Endothelial cell (in vitro differentiated cells): Measurements from ENCODE around the gene PNMA6E. TPM values are rescaled to one million over a fixed set of nuclear protein-coding genes. Genes with fewer than 3 reads are reported as not detected.

Source experiments
- DNase-seq: peaks from one replicate; pipeline ENCODE4 v3.0.0; 2021; ENCODE audit warnings: low spot score
- H3K27ac Mint-ChIP-seq: one replicate; pipeline ENCODE4 v1.8.0; 2021; ENCODE audit warnings: mixed read lengths, inconsistent platforms; ENCODE audit not compliant: unreplicated experiment
- H3K27me3 Mint-ChIP-seq: one replicate; pipeline ENCODE4 v1.8.0; 2021; ENCODE audit warnings: mild to moderate bottlenecking, moderate library complexity, mixed read lengths, inconsistent platforms; ENCODE audit not compliant: unreplicated experiment
- H3K36me3 Mint-ChIP-seq: one replicate; pipeline ENCODE4 v1.8.0; 2021; ENCODE audit warnings: mild to moderate bottlenecking, low read depth, mixed read lengths, inconsistent platforms; ENCODE audit not compliant: unreplicated experiment
- H3K4me1 Mint-ChIP-seq: one replicate; pipeline ENCODE4 v1.8.0; 2021; ENCODE audit warnings: mild to moderate bottlenecking, mixed read lengths, inconsistent platforms; ENCODE audit not compliant: unreplicated experiment
- H3K4me3 Mint-ChIP-seq: one replicate; pipeline ENCODE4 v1.8.0; 2021; ENCODE audit warnings: mild to moderate bottlenecking, mixed read lengths, inconsistent platforms; ENCODE audit not compliant: unreplicated experiment
- H3K9me3 Mint-ChIP-seq: one replicate; pipeline ENCODE4 v1.8.0; 2021; ENCODE audit warnings: mixed read lengths, inconsistent platforms; ENCODE audit not compliant: unreplicated experiment
- total RNA-seq: library from RNA; stranded (reverse); fragmentation: NEBNext Ultra II Directional; extraction: Animal tissue kit (Norgen Biotek cat#: 25700); gene quantifications from one replicate; pipeline ENCODE4 v1.2.1, GENCODE V29; 2021; ENCODE audit not compliant: unreplicated experiment
- TF ChIP-seq, protein P1 (sequence below): fragments of 200-600 bp; sonication (generic); IDR thresholded peaks from one replicate; pipeline ENCODE4 v1.5.0; 2021; ENCODE audit warnings: antibody characterized with exemption; ENCODE audit not compliant: unreplicated experiment

The PNMA6E gene
- total RNA-seq, 1 donor from 2014 or later = not detected

DNA sequence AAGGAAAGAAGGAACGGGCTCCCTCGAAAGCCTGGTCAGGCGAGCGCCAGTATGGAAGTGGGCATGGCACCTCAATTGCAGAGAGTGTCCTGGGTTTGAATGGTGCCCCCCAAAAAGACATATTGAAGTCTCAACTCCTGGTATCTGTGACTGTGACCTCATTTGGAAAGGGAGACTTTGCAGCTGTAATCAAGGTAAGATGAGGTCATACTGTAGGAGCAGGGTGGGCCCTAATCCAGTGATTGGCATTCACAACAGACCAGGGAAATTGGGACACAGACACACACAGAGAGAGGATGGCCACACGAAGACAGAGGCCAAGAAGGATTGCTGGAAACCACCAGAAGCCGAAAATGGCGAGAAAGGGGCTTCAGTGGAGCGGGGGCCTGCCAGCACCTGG, 16.5 kb upstream of the PNMA6E start:
- Mint-ChIP-seq H3K27me3 (no peaks in the 10 kb centered on the region), H3K27ac (no peak overlapping the region), H3K9me3 (no peaks in the 10 kb centered on the region), H3K4me1 (peaks cover 3% of the 10 kb centered on the region), H3K4me3 (no peak overlapping the region), H3K36me3 (no peaks in the 10 kb centered on the region)
- TF ChIP-seq, protein P1, sequence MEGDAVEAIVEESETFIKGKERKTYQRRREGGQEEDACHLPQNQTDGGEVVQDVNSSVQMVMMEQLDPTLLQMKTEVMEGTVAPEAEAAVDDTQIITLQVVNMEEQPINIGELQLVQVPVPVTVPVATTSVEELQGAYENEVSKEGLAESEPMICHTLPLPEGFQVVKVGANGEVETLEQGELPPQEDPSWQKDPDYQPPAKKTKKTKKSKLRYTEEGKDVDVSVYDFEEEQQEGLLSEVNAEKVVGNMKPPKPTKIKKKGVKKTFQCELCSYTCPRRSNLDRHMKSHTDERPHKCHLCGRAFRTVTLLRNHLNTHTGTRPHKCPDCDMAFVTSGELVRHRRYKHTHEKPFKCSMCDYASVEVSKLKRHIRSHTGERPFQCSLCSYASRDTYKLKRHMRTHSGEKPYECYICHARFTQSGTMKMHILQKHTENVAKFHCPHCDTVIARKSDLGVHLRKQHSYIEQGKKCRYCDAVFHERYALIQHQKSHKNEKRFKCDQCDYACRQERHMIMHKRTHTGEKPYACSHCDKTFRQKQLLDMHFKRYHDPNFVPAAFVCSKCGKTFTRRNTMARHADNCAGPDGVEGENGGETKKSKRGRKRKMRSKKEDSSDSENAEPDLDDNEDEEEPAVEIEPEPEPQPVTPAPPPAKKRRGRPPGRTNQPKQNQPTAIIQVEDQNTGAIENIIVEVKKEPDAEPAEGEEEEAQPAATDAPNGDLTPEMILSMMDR = no peak
- DNase-seq = no peak

DNA sequence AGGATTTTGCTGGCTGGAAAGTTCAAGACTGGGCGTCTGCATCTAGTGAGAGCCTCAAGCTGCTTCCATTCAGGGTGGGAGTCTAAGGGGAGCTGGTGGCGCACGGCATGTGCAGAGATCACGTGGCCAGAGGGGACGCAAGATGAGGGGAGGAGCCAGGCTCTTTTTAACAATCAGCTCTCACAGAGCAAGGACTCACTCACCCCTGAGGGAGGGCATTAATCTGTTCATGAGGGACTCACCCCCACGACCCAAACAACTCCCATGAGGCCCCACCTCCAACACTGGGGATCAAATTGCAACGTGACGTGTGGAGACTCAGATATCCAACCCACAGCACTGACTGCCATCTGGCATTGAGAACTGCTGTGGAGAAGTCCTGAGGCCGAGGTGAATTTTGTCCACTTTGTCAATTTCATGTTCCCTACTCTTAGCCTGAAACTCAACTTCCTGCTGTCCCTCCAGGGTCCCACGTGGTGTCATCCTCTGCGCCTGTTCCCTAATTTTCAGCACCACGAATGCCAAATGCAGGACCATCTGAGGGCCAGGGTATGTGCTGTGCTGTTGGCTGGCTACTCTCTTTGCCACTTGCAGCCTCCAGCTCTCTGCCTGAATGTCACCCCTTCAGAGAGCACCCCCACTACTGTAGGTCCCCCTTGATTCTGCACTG, 15.8 kb upstream of the PNMA6E start:
- Mint-ChIP-seq H3K9me3 (no peaks in the 10 kb centered on the region), H3K27me3 (peaks cover 2% of the 10 kb centered on the region), H3K4me3 (no peak overlapping the region), H3K4me1 (peaks cover 3% of the 10 kb centered on the region), H3K36me3 (no peaks in the 10 kb centered on the region), H3K27ac (no peak overlapping the region)
- TF ChIP-seq, protein P1 = no peak
- no peak for DNase-seq

DNA sequence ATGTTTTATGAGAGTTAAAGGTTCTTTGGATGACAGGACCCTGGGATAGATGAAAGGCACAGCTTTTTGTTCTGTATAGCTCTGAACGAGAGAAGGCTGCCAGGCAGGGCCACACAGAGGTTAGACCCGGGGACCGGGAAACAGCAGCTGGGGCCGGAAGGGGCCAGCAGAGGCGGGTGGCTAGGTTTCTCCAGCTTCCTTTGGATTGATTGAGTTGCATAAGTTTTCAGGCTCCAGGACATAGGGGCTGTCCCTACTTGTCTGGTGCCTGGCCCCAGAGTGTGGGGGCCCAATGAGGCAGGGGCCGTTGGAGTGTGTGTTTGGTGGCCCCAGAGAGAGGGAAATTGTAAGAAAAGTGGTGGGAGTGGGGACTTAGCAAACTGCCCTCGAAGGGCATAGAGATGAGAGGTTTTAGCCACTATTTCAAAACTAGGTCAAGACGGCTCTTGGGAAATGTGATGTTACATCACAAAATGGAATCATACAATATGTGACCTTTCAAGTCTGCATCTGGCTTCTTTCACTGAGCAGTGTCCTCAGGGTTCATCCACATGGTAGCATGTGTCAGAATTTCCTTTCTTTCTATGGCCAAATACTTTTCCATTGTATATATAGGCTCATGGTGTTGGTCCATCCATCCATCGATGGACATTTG, 13.8 kb upstream of the PNMA6E start:
- DNase-seq = no peak
- H3K36me3 Mint-ChIP-seq = no peaks in the 10 kb centered on the region
- H3K4me1 Mint-ChIP-seq = peaks cover 3% of the 10 kb centered on the region
- H3K9me3 Mint-ChIP-seq = no peaks in the 10 kb centered on the region
- H3K27me3 Mint-ChIP-seq = peaks cover 2% of the 10 kb centered on the region
- no peak overlapping the region for H3K27ac Mint-ChIP-seq
- no peak overlapping the region for H3K4me3 Mint-ChIP-seq
- TF ChIP-seq, protein P1 = no peak

DNA sequence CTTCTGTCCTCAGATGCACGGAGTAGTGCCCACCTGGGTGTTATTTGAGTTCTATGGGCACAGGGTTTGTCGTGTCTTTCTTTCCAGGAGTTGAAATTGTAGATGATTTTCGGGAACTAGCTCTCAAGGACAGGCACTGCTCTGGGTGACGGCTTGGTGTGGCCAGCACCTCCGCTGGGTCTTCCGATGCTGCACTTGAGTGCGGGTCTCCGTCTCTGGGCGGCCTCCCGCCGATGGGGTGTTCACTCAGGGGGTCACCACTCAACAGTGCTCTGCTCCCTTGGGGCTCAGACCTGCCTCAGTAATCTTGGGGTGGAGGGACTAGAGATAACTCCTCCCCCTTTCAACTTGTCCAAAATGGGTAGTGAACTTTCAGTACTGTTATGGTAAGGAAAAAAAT, 12.6 kb upstream of the PNMA6E start:
- H3K9me3 Mint-ChIP-seq = no peaks in the 10 kb centered on the region
- H3K4me3 Mint-ChIP-seq = no peak overlapping the region
- TF ChIP-seq, protein P1 = no peak
- H3K4me1 Mint-ChIP-seq = peaks cover 3% of the 10 kb centered on the region
- no peak for DNase-seq
- H3K27ac Mint-ChIP-seq = no peak overlapping the region
- peaks cover 2% of the 10 kb centered on the region for H3K27me3 Mint-ChIP-seq
- no peaks in the 10 kb centered on the region for H3K36me3 Mint-ChIP-seq
